Activated naive CD8-positive, alpha-beta T cell treated with anti-CD3 and anti-CD28 coated beads, Interleukin-2, amount 10 ng/mL, durations not matched to agents 7 days and 5 days (primary cell): ENCODE data around the gene GPATCH4. TPM values are rescaled to one million over a fixed set of nuclear protein-coding genes. Genes with fewer than 3 reads are reported as not detected.
"Not testable (repeated sequence)": the region's sequence is repeated elsewhere in the genome, so short reads cannot be mapped to it uniquely, and the experiment has no call there.

Experiments
- ATAC-seq: fragments of 150-1000 bp; cut with Tn5 transposase; one replicate; pipeline ENCODE4 v1.10.0; 2021; ENCODE audit warnings: low read depth, moderate library complexity
- POLR2A ChIA-PET: fragments of 350-600 bp; sonication (Branson Sonifier 250); formaldehyde crosslinking; loops from one replicate; lab custom pipeline; 2021; ENCODE audit warnings: antibody characterized with exemption; lab: Charles Lee
- DNase-seq: peaks from one replicate; pipeline ENCODE4 v3.0.0; 2021
- H3K27ac Mint-ChIP-seq: one replicate; pipeline ENCODE4 v1.8.0; 2022; ENCODE audit warnings: mild to moderate bottlenecking, mixed read lengths
- H3K27me3 Mint-ChIP-seq: one replicate; pipeline ENCODE4 v1.8.0; 2022; ENCODE audit warnings: mild to moderate bottlenecking, moderate library complexity, mixed read lengths
- H3K36me3 Mint-ChIP-seq: one replicate; pipeline ENCODE4 v1.8.0; 2021; ENCODE audit warnings: mild to moderate bottlenecking, mixed read lengths
- H3K4me1 Mint-ChIP-seq: one replicate; pipeline ENCODE4 v1.8.0; 2021; ENCODE audit warnings: mixed read lengths
- H3K4me3 Mint-ChIP-seq: one replicate; pipeline ENCODE4 v1.8.0; 2022; ENCODE audit warnings: mild to moderate bottlenecking, moderate library complexity, mixed read lengths
- H3K9me3 Mint-ChIP-seq: one replicate; pipeline ENCODE4 v1.8.0; 2021; ENCODE audit warnings: mixed read lengths
- total RNA-seq, 2 experiments: library from RNA; stranded (reverse); gene quantifications; one replicate each; pipeline ENCODE4 v1.2.3, GENCODE V29; 2021

GPATCH4 gene
- total RNA-seq, 2 experiments from 2014 or later: 29.7 to 31.1 TPM

DNA sequence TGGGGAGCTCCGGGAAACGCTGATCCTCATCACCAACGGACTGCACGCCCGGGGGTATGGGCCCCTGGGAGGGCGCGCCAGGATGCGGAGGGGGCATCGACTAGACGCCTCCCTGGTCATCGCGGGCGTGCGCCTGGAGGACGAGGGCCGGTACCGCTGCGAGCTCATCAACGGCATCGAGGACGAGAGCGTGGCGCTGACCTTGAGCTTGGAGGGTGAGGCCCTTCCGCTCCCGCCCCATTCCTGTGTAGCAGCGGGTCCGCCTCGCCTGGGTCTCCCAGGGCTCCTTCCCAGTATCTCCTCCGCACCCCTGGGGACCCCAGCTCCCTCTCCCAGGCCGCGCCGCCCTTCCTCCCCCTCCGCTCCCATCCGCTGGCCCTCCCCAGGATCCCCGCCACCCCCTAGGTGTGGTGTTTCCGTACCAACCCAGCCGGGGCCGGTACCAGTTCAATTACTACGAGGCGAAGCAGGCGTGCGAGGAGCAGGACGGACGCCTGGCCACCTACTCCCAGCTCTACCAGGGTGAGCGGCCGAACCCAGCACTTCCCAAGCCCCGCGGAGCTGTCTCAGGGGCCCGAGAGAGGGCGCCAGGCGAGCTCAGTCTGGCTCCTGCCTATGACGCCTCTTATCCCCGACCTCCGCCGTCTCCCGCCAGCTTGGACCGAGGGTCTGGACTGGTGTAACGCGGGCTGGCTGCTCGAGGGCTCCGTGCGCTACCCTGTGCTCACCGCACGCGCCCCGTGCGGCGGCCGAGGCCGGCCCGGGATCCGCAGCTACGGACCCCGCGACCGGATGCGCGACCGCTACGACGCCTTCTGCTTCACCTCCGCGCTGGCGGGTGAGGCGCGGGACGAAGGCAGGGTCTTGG is 22.9 kb upstream of the GPATCH4 start:
- peak overlapping the region; percentile 41 for H3K4me3 Mint-ChIP-seq
- POLR2A ChIA-PET: interaction anchor here (0.7 to 2.0 kb wide), 7 partner anchors 17 to 104 kb away, joined by 3 to 6 read pairs (median 3); partner anchors contain the start of genes BCAN, ISG20L2 and METTL25B
- DNase-seq (peak; percentile 67), ATAC-seq (peak; percentile 73)
- H3K27me3 Mint-ChIP-seq: peaks cover 72% of the 10 kb centered on the region
- no peaks in the 10 kb centered on the region for H3K9me3 Mint-ChIP-seq
- H3K27ac Mint-ChIP-seq: no peak overlapping the region
- peaks cover 6% of the 10 kb centered on the region for H3K4me1 Mint-ChIP-seq
- H3K36me3 Mint-ChIP-seq: no peaks in the 10 kb centered on the region

- H3K36me3 Mint-ChIP-seq: no peaks in the 10 kb centered on the region
- DNase-seq: no peak
- no peak overlapping the region for H3K27ac Mint-ChIP-seq
- H3K4me1 Mint-ChIP-seq: peaks cover 9% of the 10 kb centered on the region
- no peak overlapping the region for H3K4me3 Mint-ChIP-seq
- no peaks in the 10 kb centered on the region for H3K9me3 Mint-ChIP-seq
- no peak for ATAC-seq
- H3K27me3 Mint-ChIP-seq: peaks cover 72% of the 10 kb centered on the region
- POLR2A ChIA-PET: interaction anchor here (0.6 to 2.0 kb wide), 2 partner anchors 28 to 50 kb away, joined by 3 to 4 read pairs; no protein-coding TSS in a partner anchor
Observed at GRCh38 chr1:156622581-156623297, 21.5 kb upstream of the GPATCH4 start.

DNA sequence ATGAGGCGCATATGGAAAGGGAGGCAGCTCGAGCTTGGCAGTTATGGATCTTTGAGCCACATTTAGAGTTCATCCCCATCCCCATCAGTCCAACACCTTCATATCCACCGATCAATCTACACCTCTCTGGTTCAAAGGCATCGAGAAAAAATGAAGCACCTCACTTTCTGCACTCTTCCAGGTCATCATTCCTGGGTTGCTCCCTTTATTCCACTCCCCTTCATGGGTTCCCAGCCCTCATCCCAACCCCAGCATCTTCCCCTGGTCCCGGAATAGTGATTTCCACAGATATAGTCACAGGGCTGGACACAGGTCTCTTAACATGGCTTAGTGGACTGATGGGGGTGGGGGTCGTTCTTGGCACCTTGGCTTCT is 18.3 kb upstream of the GPATCH4 start:
- Mint-ChIP-seq H3K27me3 (peaks cover 77% of the 10 kb centered on the region), H3K4me3 (no peak overlapping the region), H3K4me1 (peaks cover 7% of the 10 kb centered on the region), H3K27ac (no peak overlapping the region), H3K36me3 (no peaks in the 10 kb centered on the region), H3K9me3 (no peaks in the 10 kb centered on the region)
- ATAC-seq: no peak
- DNase-seq: no peak
- POLR2A ChIA-PET: no interaction called here

DNA sequence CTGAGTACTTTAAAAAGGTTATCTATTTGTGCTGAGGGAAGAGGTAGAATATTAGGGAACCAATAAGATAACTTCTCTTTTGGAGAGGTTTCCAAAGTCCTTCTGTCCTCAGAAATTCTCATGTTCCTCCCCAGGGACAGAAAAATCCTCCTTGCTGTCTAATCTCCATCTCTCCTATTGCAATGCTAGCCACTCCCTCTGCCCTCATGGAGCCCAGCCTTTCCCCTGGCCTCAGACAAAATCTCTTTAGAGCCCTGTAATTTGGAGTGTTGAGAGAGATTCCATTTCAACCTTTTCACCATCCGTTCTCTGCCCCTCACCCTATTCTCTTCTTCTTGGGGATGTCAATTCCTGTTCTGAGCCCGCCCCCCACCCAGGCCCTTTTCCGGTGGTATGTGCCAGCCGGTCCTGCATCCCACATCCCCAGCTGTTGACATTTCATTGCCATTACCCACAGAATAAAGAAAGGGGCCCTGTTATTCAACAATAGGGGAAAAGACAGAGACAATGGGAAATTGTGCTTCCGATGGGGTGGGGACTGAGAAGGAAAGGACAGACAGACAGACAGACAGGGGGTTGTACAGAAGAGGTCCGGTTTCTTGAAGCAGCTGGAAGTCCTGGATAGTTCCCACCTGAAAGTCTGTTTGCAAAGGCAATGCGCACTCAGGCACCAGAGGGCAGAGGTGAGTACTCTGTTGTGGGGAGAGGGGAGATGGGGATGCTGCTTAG is 17.7 kb upstream of the GPATCH4 start, which contains the start of gene HAPLN2:
TSS of gene HAPLN2 (plus strand) at position 563 of the 729 bp plus-strand sequence. CDS start 4,076 bp downstream, outside the sequence.
- Mint-ChIP-seq H3K9me3 (no peaks in the 10 kb centered on the region), H3K36me3 (no peaks in the 10 kb centered on the region), H3K4me1 (peaks cover 7% of the 10 kb centered on the region), H3K27ac (no peak within 1 kb of the TSS), H3K27me3 (peaks cover 79% of the 10 kb centered on the region), H3K4me3 (no peak within 1 kb of the TSS)
- POLR2A ChIA-PET: no interaction called here
- ATAC-seq (no peak), DNase-seq (no peak)

DNA sequence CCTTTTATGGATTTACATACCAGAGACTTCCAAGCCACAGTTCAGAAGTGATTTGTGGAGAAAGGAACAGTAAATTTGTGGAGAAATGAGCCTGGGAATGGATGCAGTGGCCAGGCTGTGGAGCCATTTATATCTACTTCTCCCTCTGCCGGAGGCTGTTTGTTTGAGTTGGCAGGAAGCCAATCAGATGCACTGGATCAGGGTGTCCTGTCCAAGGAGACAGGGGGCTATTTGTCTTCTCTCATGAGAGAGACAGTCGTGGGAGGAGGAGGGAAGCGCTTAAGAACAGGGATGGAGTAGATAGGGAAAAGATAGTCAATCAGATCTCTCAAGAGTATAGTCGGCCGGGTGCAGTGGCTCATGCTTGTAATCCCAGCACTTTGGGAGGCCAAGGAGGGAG is 15.2 kb upstream of the GPATCH4 start:
- no peaks in the 10 kb centered on the region for H3K36me3 Mint-ChIP-seq
- DNase-seq (no peak), ATAC-seq (no peak)
- no peak overlapping the region for H3K4me3 Mint-ChIP-seq
- H3K4me1 Mint-ChIP-seq: peaks cover 7% of the 10 kb centered on the region
- H3K27me3 Mint-ChIP-seq: peaks cover 77% of the 10 kb centered on the region
- POLR2A ChIA-PET: no interaction called here
- no peaks in the 10 kb centered on the region for H3K9me3 Mint-ChIP-seq
- no peak overlapping the region for H3K27ac Mint-ChIP-seq

- H3K27me3 Mint-ChIP-seq: peaks cover 76% of the 10 kb centered on the region
- no peak for ATAC-seq
- POLR2A ChIA-PET: no interaction called here
Observed at GRCh38 chr1:156615946-156616345, 14.7 kb upstream of the GPATCH4 start.

DNA sequence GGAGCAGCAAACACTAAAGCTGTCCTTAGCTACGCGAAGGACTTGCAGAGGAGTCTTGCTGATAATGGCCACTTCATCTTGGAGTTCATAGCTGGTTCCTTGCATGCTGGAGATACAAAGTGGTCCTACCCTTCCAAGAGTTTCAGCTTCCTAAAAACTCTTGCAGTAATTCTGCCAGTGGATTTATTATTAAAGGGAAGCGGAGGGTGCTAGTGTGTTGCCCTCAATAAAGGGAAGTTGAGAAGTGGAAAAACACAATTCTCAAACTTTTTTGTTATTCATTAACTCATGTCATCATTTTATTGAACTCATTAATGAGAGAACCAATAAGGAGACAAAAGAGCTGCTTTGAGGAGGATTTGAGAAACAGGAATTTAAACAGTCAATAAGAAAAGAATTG is 11.4 kb upstream of the GPATCH4 start:
- Mint-ChIP-seq H3K9me3 (no peaks in the 10 kb centered on the region), H3K27me3 (peaks cover 53% of the 10 kb centered on the region), H3K4me1 (peaks cover 7% of the 10 kb centered on the region), H3K27ac (no peak overlapping the region), H3K4me3 (no peak overlapping the region), H3K36me3 (no peaks in the 10 kb centered on the region)
- ATAC-seq (no peak), DNase-seq (no peak)
- POLR2A ChIA-PET: no interaction called here

More at GRCh38 chr1:156615946-156616345, 14.7 kb upstream of the GPATCH4 start:
- H3K4me1 Mint-ChIP-seq: peaks cover 7% of the 10 kb centered on the region
- DNase-seq: no peak
- H3K4me3 Mint-ChIP-seq: no peak overlapping the region
- H3K9me3 Mint-ChIP-seq: no peaks in the 10 kb centered on the region
- H3K36me3 Mint-ChIP-seq: no peaks in the 10 kb centered on the region
- no peak overlapping the region for H3K27ac Mint-ChIP-seq

GRCh38 chr1:156610072-156610471 is 8.8 kb upstream of the GPATCH4 start:
- POLR2A ChIA-PET, H3K27ac Mint-ChIP-seq, H3K4me3 Mint-ChIP-seq, DNase-seq, H3K4me1 Mint-ChIP-seq, H3K36me3 Mint-ChIP-seq, ATAC-seq, H3K9me3 Mint-ChIP-seq: not testable (repeated sequence)
- H3K27me3 Mint-ChIP-seq: peaks cover 32% of the 10 kb centered on the region

DNA sequence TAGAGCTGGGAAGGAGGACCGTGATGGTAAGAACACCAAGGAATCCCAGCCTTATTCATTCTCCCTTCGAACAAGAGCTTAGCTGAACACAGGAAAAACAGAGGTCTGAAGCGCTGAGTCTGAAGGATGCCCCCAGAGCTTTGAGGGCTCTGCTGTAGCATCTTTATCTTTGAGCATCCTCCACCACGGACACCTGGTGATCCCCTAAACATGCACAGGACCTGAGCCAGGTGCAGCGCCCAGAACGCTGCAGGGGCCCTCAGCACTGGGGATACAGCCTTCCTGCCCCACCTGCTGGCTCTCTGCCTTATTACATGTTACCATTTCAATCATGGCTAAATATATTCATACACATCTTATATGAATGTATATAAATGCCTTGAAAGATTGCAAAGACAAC is 7.7 kb upstream of the GPATCH4 start:
- H3K27me3 Mint-ChIP-seq: peaks cover 22% of the 10 kb centered on the region
- H3K27ac Mint-ChIP-seq: no peak overlapping the region
- no peaks in the 10 kb centered on the region for H3K36me3 Mint-ChIP-seq
- H3K4me1 Mint-ChIP-seq: peaks cover 6% of the 10 kb centered on the region
- ATAC-seq (peak; percentile 74), DNase-seq (peak; percentile 59)
- no peak overlapping the region for H3K4me3 Mint-ChIP-seq
- H3K9me3 Mint-ChIP-seq: no peaks in the 10 kb centered on the region
- POLR2A ChIA-PET: interaction anchor here (0.5 to 1.8 kb wide), 3 partner anchors 9 to 23 kb away, joined by 3 to 8 read pairs (median 3); partner anchors contain the start of gene NAXE

- ATAC-seq (peak; percentile 93), DNase-seq (peak; percentile 45)
- peak overlapping the region; percentile 9 for H3K27ac Mint-ChIP-seq
- H3K36me3 Mint-ChIP-seq: no peaks in the 10 kb centered on the region
- H3K4me1 Mint-ChIP-seq: peaks cover 6% of the 10 kb centered on the region
- H3K27me3 Mint-ChIP-seq: peaks cover 18% of the 10 kb centered on the region
- POLR2A ChIA-PET: interaction anchor here (1.1 to 1.8 kb wide), 2 partner anchors 17 to 22 kb away, joined by 3 to 8 read pairs; partner anchors contain the start of gene NAXE
- H3K9me3 Mint-ChIP-seq: no peaks in the 10 kb centered on the region
- H3K4me3 Mint-ChIP-seq: no peak overlapping the region
Observed at GRCh38 chr1:156608036-156608674, 6.9 kb upstream of the GPATCH4 start.

GRCh38 chr1:156607344-156607743 is 6.1 kb upstream of the GPATCH4 start:
- DNase-seq: peak; percentile 10
- POLR2A ChIA-PET, H3K27ac Mint-ChIP-seq, ATAC-seq, H3K4me3 Mint-ChIP-seq, H3K36me3 Mint-ChIP-seq, H3K4me1 Mint-ChIP-seq, H3K9me3 Mint-ChIP-seq: not testable (repeated sequence)
- peaks cover 11% of the 10 kb centered on the region for H3K27me3 Mint-ChIP-seq

- DNase-seq (peak; percentile 18), ATAC-seq (no peak)
- Mint-ChIP-seq H3K36me3 (peaks cover 9% of the 10 kb centered on the region), H3K27ac (no peak overlapping the region), H3K27me3 (no peaks in the 10 kb centered on the region), H3K4me1 (peaks cover 30% of the 10 kb centered on the region), H3K4me3 (peak overlapping the region; percentile 50), H3K9me3 (no peaks in the 10 kb centered on the region)
- POLR2A ChIA-PET: interaction anchor here (0.7 to 4.1 kb wide), 4 partner anchors 11 to 145 kb away, joined by 3 to 30 read pairs (median 12); partner anchors contain the start of genes MEF2D and NAXE
Observed at GRCh38 chr1:156602557-156602993, 1.3 kb upstream of the GPATCH4 start.
